BJ (cell line): ENCODE data around the gene CAPN15. TPM values are rescaled to one million over a fixed set of nuclear protein-coding genes. Genes with fewer than 3 reads are reported as not detected.

Experiments used
- CTCF ChIA-PET: fragments of 350-600 bp; formaldehyde crosslinking; extraction: SDS; loops from one replicate; lab custom pipeline; 2021; ENCODE audit warnings: antibody characterized with exemption, inconsistent platforms; lab: Yijun Ruan, JAX
- POLR2A ChIA-PET: fragments of 300-600 bp; sonication (Branson Sonifier 250); formaldehyde crosslinking; extraction: SDS; loops from one replicate; lab custom pipeline; 2021; ENCODE audit warnings: antibody characterized with exemption; lab: Charles Lee
- DNase-seq: peaks from one replicate; pipeline ENCODE4 v3.0.0-alpha.2; 2011; ENCODE audit warnings: low read depth
- H3K27me3 ChIP-seq: 2 replicates; pipeline ENCODE4 v1.6.0; 2011; ENCODE audit warnings: low read length; ENCODE audit not compliant: control insufficient read depth, insufficient read depth
- H3K36me3 ChIP-seq: 2 replicates; pipeline ENCODE4 v1.5.1; 2011; ENCODE audit warnings: low read length; ENCODE audit not compliant: control insufficient read depth, insufficient read depth
- H3K4me3 ChIP-seq: 2 replicates; pipeline ENCODE4 v1.5.1; 2011; ENCODE audit warnings: low read depth, mild to moderate bottlenecking, control low read depth, low read length
- polyA plus RNA-seq: library from polyadenylated mRNA; depleted of rRNA; stranded (reverse); fragments of >200 nt; gene quantifications from 2 replicates; pipeline ENCODE4 v1.2.3, GENCODE V29; 2011
- TF ChIP-seq, protein P1 (sequence below): IDR thresholded peaks from 2 replicates; pipeline ENCODE4 v1.5.1; 2011; ENCODE audit warnings: low read depth, mild to moderate bottlenecking, control low read depth, inconsistent platforms, low read length, moderate library complexity; ENCODE audit not compliant: insufficient read depth

Gene CAPN15
- polyA plus RNA-seq, 1 experiment = 12.9 TPM

DNA sequence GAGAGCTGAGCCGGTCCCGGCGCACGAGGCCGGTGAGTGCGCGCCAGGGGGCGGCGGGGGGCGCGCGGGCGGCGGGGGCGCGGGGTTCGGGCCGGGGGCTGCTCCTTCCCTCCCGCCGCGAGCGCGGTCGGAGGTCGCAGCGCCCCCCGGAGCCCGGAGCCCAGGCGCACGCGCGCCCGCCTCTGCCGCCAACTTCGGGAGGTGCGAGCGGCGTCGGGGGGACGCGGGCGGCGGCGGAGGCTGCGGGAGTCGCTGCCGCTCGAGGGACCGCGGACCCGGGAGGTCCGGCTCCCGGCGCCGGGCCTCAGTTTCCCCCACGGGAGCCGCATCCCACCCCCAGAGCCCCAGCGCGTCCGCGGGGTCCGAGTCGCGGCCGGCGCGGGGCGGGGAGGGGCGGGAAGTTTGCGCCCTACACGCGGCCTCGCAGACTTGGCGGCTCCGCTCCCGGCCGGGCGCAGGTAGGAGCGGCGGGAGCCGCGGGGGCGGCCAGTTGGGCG lies 32.7 kb downstream of the CAPN15 start, which contains the start of gene PRR35:
PRR35 (plus strand) TSS at position 191 of the 497 bp plus-strand sequence. CDS start 2,901 bp downstream, outside the sequence.
- Histone ChIP-seq H3K4me3 (no peak within 1 kb of the TSS), H3K27me3 (peaks cover 13% of the 10 kb centered on the region), H3K36me3 (no peaks in the 10 kb centered on the region)
- CTCF ChIA-PET = no interaction called here
- POLR2A ChIA-PET = no interaction called here
- TF ChIP-seq, protein P1, sequence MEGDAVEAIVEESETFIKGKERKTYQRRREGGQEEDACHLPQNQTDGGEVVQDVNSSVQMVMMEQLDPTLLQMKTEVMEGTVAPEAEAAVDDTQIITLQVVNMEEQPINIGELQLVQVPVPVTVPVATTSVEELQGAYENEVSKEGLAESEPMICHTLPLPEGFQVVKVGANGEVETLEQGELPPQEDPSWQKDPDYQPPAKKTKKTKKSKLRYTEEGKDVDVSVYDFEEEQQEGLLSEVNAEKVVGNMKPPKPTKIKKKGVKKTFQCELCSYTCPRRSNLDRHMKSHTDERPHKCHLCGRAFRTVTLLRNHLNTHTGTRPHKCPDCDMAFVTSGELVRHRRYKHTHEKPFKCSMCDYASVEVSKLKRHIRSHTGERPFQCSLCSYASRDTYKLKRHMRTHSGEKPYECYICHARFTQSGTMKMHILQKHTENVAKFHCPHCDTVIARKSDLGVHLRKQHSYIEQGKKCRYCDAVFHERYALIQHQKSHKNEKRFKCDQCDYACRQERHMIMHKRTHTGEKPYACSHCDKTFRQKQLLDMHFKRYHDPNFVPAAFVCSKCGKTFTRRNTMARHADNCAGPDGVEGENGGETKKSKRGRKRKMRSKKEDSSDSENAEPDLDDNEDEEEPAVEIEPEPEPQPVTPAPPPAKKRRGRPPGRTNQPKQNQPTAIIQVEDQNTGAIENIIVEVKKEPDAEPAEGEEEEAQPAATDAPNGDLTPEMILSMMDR = no peak
- DNase-seq = no peak

DNA sequence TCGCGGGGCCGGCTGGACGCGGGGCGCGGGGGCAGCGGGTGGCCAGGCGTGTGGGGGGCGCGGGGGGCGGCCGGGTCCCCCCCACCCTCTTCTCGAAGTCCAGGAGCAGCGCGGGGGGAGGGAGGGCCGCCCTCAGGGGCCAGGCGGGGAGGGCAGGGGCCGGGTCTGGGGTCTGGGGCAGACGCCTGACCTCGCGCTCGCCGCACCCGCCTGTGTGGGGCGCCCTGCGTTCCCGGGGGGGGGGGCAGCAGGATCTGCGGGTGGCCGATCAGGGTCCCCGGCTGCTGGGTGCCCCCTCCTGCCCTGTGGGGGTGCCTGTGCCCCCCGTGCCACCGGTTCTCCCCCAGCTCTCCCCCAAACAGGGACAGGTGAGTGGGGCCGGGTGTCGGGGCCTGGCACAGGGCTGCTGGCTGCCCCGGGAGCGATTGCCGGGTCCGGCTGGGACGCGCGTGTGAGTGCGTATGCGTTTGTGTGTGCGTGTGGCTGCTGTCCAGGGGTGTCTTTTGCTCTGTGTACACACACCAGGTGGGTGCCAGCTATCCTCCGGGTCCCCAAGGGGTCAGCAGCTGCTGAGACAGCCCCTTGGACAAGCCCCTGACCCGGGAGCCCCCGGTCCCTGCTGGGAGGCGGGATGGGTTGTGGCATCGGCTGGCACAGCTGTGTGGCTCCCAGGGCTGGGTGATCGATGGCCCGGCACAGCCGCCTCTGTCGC lies 33.3 kb downstream of the CAPN15 start:
- H3K36me3 ChIP-seq = no peaks in the 10 kb centered on the region
- POLR2A ChIA-PET = no interaction called here
- TF ChIP-seq, protein P1 = no peak
- DNase-seq = no peak
- H3K4me3 ChIP-seq = no peak overlapping the region
- CTCF ChIA-PET = no interaction called here
- H3K27me3 ChIP-seq = peaks cover 13% of the 10 kb centered on the region

DNA sequence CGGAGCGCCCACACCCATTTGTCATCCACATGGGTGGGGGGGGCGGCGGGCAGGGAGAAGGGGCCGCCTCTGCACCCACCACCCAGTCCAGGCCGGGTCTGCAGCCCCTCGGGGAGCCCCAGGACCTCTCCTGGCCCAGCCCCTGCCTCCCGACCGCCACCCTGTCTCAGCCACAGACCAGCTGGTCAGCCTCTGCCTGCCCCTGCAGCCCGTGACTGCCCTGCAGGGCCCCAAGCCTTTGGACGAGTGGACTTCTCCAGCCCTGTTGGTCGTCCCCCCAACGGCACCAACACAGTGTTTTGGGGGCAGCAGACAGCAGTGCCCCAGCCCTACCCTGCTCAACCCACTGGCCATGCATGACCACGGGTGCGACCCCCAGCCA lies 33.9 kb downstream of the CAPN15 start:
- TF ChIP-seq, protein P1 = no peak
- Histone ChIP-seq H3K4me3 (no peak overlapping the region), H3K36me3 (no peaks in the 10 kb centered on the region), H3K27me3 (peaks cover 13% of the 10 kb centered on the region)
- POLR2A ChIA-PET = no interaction called here
- DNase-seq = no peak
- CTCF ChIA-PET = no interaction called here

DNA sequence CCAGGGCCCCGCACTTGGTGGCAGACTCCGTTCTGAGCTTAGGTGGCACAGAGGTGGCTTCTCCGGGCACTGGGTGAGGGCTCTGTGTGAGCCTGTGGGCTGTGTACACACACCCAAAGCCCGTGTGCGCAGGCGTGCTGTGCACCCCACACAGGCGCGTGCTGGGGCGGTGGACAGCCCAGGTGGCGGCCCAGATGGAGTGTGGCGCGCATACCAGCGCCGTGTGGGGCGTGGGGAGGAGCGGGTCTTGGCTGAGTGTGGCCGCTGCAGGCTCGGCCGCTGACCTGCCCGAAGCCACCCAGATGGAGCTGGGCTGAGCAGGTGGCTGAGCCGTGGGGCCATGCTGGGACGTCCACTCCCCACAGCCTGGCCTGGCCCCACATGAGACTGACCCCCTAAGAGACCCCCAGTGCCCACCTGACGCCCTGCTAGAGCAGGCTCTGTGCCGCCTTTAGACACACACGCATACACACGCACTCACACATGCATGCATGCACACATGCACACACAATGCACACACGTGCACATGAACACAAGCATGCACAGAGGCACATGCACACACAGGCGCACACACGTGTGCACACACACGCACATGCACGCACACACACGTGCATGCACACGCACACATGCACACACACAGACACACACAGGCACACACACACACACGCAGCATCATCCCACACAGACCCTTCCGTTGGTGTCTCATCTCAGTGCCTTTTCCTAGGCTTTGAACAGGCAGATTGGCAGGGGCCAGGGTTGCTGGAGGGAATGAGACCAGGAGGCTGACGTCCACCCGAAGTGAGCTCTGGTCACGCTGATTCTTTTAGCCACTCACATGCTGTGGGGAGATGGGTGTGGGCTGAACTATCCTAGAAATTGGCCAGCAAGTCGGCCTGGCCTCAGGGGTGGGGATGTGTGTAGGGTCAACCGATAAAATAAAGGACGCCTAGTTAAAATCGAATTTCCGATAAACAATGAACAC lies 34.7 kb downstream of the CAPN15 start:
- DNase-seq = no peak
- TF ChIP-seq, protein P1 = no peak
- Histone ChIP-seq H3K27me3 (peaks cover 13% of the 10 kb centered on the region), H3K36me3 (no peaks in the 10 kb centered on the region), H3K4me3 (no peak overlapping the region)
- ChIA-PET POLR2A (no interaction called here), CTCF (no interaction called here)

DNA sequence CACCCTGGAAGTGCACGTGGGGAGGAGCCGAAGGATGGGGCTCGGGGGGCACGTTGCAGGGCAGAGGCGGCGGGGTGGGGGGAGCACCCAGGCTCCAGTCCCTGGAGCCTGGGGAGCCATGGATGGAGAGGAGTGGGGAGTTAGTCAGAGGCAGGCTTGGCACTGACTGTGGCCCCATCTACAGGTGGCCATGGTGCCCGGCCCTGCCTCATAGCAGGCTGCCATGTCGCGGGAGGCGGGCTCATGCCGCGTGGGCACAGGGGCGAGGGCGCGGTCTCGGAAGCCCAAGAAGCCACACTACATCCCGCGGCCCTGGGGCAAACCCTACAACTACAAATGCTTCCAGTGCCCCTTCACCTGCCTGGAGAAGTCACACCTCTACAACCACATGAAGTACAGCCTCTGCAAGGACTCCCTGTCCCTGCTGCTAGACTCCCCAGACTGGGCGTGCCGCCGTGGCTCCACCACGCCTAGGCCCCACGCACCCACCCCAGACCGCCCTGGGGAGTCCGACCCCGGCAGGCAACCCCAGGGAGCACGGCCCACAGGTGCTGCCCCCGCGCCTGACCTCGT lies 35.6 kb downstream of the CAPN15 start:
- Histone ChIP-seq H3K36me3 (no peaks in the 10 kb centered on the region), H3K4me3 (no peak overlapping the region), H3K27me3 (peaks cover 13% of the 10 kb centered on the region)
- TF ChIP-seq, protein P1 = no peak
- ChIA-PET CTCF (no interaction called here), POLR2A (no interaction called here)
- no peak for DNase-seq
